GM19452 (cell line): ENCODE measurements around the gene ZNF213.
"Not testable (repeated sequence)": the region's sequence is repeated elsewhere in the genome, so short reads cannot be mapped to it uniquely, and the experiment has no call there.

Experiments used
- ATAC-seq: cut with Tn5 transposase; IDR thresholded peaks from one replicate; pipeline ENCODE4 v1.9.1; 2021; ENCODE audit not compliant: unreplicated experiment

Gene ZNF213

GRCh38 chr16:3165111-3165822, 30.4 kb downstream of the ZNF213 start:
- ATAC-seq = no peak

GRCh38 chr16:3166505-3166886, 31.7 kb downstream of the ZNF213 start:
- ATAC-seq = no peak

- ATAC-seq = not testable (repeated sequence)
Measured at GRCh38 chr16:3168729-3169128, 33.9 kb downstream of the ZNF213 start.

GRCh38 chr16:3170440-3171180, 35.8 kb downstream of the ZNF213 start:
- ATAC-seq = no peak

GRCh38 chr16:3171181-3171854, 36.5 kb downstream of the ZNF213 start:
- ATAC-seq = peak; percentile 47

GRCh38 chr16:3171855-3172593, 37.2 kb downstream of the ZNF213 start:
- ATAC-seq = no peak

GRCh38 chr16:3173892-3174617, 39.2 kb downstream of the ZNF213 start:
- no peak for ATAC-seq

GRCh38 chr16:3174618-3175148, 39.9 kb downstream of the ZNF213 start:
- no peak for ATAC-seq

GRCh38 chr16:3175157-3176093, 40.6 kb downstream of the ZNF213 start:
- no peak for ATAC-seq

- ATAC-seq = no peak
Measured at GRCh38 chr16:3179651-3180050, 44.8 kb downstream of the ZNF213 start.

- ATAC-seq = no peak
Measured at GRCh38 chr16:3180445-3180878, 45.6 kb downstream of the ZNF213 start.

GRCh38 chr16:3182293-3182607, 47.4 kb downstream of the ZNF213 start:
- ATAC-seq = not testable (repeated sequence)

GRCh38 chr16:3182608-3183444, 48.0 kb downstream of the ZNF213 start:
- ATAC-seq = no peak

- no peak for ATAC-seq
Measured at GRCh38 chr16:3183445-3184139, 48.8 kb downstream of the ZNF213 start.

- ATAC-seq = no peak
Measured at GRCh38 chr16:3186946-3187690, 52.3 kb downstream of the ZNF213 start.

GRCh38 chr16:3187798-3188674, 53.2 kb downstream of the ZNF213 start, which contains the start of gene OR1F1:
Gene OR1F1 (plus strand): TSS chr16:3188204.
- ATAC-seq = no peak
